Osteoblast (primary cell): ENCODE measurements around the gene AOPEP. TPM values are rescaled to one million over a fixed set of nuclear protein-coding genes. Genes with fewer than 3 reads are reported as not detected.

Experiments
- DNase-seq: peaks from one replicate; pipeline ENCODE4 v3.0.0; 2011; ENCODE audit warnings: low spot score, mixed read lengths; ENCODE audit not compliant: insufficient read length; ENCODE audit errors: missing footprints
- H2AFZ ChIP-seq: 2 replicates; pipeline ENCODE4 v1.6.0; 2011; ENCODE audit warnings: mild to moderate bottlenecking, low read length
- H3K27ac ChIP-seq: 2 replicates; pipeline ENCODE4 v1.5.1; 2011; ENCODE audit warnings: mild to moderate bottlenecking, low read depth, low read length, moderate library complexity
- H3K27me3 ChIP-seq: 2 replicates; pipeline ENCODE4 v1.6.0; 2012; ENCODE audit warnings: mild to moderate bottlenecking, control low read depth, inconsistent platforms, low read length, moderate library complexity; ENCODE audit not compliant: insufficient read depth
- H3K36me3 ChIP-seq: 2 replicates; pipeline ENCODE4 v1.5.1; 2011; ENCODE audit warnings: mild to moderate bottlenecking, low read length, control low read depth, moderate library complexity; ENCODE audit not compliant: insufficient read depth
- H3K4me1 ChIP-seq: 2 replicates; pipeline ENCODE4 v1.5.1; 2011; ENCODE audit warnings: mild to moderate bottlenecking, low read length, control low read depth, moderate library complexity; ENCODE audit not compliant: insufficient read depth
- H3K4me2 ChIP-seq: 2 replicates; pipeline ENCODE4 v1.6.0; 2011; ENCODE audit warnings: mild to moderate bottlenecking, low read length; ENCODE audit not compliant: insufficient read depth
- H3K4me3 ChIP-seq: fragments of 200-600 bp; sonication (generic); 3 replicates; pipeline ENCODE4 v1.5.1; 2012; ENCODE audit warnings: mild to moderate bottlenecking, low read length, inconsistent platforms; ENCODE audit not compliant: insufficient read depth
- H3K79me2 ChIP-seq: 2 replicates; pipeline ENCODE4 v1.6.0; 2012; ENCODE audit warnings: mild to moderate bottlenecking, low read length, control low read depth, inconsistent platforms; ENCODE audit not compliant: insufficient read depth
- H3K9me3 ChIP-seq: 2 replicates; pipeline ENCODE4 v1.5.1; 2011; ENCODE audit warnings: low read depth, low read length, control low read depth
- H4K20me1 ChIP-seq: 2 replicates; pipeline ENCODE4 v1.6.0; 2012; ENCODE audit warnings: mild to moderate bottlenecking, low read length, control low read depth; ENCODE audit not compliant: insufficient read depth
- total RNA-seq: library from RNA; depleted of rRNA; stranded (reverse); fragments of >200 nt; gene quantifications from 2 replicates; pipeline ENCODE4 v1.2.3, GENCODE V29; 2012
- TF ChIP-seq, protein P1 (sequence below): IDR thresholded peaks from 2 replicates; pipeline ENCODE4 v1.5.1; 2011; ENCODE audit warnings: mild to moderate bottlenecking, low read depth, low read length, moderate library complexity; ENCODE audit errors: extremely low read depth

Gene AOPEP
- total RNA-seq, 1 donor, result 131 TPM

DNA sequence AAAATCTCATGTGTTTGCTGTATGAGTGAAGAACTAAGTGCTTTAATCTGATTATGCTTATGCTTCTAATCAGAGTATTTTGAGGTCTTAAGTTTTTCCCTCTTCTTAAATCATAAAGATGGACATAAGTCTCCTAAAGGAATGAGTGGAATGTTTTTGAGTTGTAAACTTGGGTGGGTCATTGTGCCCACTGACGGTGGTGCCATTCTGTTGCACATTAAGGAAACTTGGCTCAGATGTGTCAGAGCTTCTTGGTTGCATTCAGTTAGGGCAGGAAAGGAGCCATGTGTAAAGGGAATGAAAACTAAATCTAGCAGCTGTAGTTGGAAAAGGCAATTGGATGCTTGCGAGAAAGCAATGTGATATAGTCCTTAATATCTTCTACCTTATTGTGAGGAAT is 334.4 kb downstream of the AOPEP start:
- H2AFZ ChIP-seq, result no peak overlapping the region
- H3K4me3 ChIP-seq, result no peak overlapping the region
- H3K36me3 ChIP-seq, result peaks cover 77% of the 10 kb centered on the region
- no peaks in the 10 kb centered on the region for H3K27me3 ChIP-seq
- TF ChIP-seq, protein P1, sequence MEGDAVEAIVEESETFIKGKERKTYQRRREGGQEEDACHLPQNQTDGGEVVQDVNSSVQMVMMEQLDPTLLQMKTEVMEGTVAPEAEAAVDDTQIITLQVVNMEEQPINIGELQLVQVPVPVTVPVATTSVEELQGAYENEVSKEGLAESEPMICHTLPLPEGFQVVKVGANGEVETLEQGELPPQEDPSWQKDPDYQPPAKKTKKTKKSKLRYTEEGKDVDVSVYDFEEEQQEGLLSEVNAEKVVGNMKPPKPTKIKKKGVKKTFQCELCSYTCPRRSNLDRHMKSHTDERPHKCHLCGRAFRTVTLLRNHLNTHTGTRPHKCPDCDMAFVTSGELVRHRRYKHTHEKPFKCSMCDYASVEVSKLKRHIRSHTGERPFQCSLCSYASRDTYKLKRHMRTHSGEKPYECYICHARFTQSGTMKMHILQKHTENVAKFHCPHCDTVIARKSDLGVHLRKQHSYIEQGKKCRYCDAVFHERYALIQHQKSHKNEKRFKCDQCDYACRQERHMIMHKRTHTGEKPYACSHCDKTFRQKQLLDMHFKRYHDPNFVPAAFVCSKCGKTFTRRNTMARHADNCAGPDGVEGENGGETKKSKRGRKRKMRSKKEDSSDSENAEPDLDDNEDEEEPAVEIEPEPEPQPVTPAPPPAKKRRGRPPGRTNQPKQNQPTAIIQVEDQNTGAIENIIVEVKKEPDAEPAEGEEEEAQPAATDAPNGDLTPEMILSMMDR, result no peak
- H3K9me3 ChIP-seq, result no peaks in the 10 kb centered on the region
- H3K27ac ChIP-seq, result peak overlapping the region; percentile 94
- H3K4me2 ChIP-seq, result peak overlapping the region; percentile 6
- H3K79me2 ChIP-seq, result peaks cover 100% of the 10 kb centered on the region
- H3K4me1 ChIP-seq, result peaks cover 66% of the 10 kb centered on the region
- no peak for DNase-seq
- H4K20me1 ChIP-seq, result peaks cover 84% of the 10 kb centered on the region

DNA sequence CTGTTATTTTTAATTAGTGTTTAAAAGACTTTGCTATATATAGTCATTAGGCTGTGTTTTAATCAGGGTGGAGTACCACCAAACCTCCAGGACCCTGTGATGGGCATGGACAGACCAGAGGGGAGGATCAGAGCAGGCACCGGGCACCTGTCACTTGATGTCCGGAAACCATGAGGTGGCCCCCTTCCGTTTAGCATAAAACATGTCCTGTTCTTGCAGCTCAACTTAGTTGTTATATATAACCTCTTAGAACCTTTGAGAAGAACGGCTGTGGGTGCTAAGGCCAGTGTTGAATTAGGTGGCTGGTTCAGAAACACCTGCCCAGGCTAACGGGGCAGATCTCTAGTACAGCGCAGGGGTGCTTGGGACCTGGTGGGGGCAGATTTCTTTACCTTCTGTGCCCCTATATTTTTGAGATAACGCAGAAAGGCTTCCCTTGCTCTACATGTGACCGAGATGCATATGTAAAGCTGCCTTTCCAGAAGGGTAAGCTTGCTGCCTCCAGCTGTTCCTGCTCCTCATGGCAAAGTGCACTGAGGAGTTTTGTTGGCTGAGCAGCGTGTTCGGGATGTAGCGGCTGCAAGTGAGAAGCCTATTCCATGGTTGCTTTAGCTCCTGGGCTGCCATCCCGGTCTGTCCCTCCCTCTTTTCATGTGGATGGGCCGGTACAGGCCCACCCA is 335.6 kb downstream of the AOPEP start:
- Histone ChIP-seq H3K79me2 (peaks cover 100% of the 10 kb centered on the region), H2AFZ (no peak overlapping the region), H3K4me2 (no peak overlapping the region), H3K4me1 (peaks cover 63% of the 10 kb centered on the region), H3K9me3 (no peaks in the 10 kb centered on the region), H3K4me3 (no peak overlapping the region), H3K36me3 (peaks cover 77% of the 10 kb centered on the region), H4K20me1 (peaks cover 84% of the 10 kb centered on the region), H3K27ac (no peak overlapping the region), H3K27me3 (no peaks in the 10 kb centered on the region)
- no peak for DNase-seq
- TF ChIP-seq, protein P1, result no peak

DNA sequence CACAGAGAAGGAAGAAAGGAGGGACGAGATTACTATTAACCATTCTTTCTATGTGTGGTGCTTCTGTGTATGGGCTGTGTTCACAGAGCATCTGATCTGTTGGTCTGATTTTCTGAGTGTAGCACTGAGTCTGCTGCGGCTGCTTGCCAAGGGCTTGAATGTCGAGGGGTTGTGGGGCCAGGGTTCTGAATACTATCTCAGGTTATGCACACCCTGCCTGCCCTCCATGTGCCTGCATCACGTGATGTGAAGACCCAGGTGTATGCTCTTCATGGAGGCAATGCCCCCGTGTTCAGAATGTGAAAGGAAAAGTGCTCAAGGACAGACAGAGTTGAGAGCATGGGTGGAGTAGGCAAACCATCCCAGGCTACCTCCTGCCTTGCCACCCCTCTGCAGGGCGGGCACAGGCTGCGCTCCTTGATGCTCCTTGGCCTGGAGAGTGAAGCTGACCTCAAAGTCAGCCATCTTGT is 336.1 kb downstream of the AOPEP start:
- TF ChIP-seq, protein P1, result no peak
- H4K20me1 ChIP-seq, result peaks cover 82% of the 10 kb centered on the region
- H3K36me3 ChIP-seq, result peaks cover 77% of the 10 kb centered on the region
- H3K79me2 ChIP-seq, result peaks cover 100% of the 10 kb centered on the region
- H3K27ac ChIP-seq, result no peak overlapping the region
- H3K4me2 ChIP-seq, result no peak overlapping the region
- no peak overlapping the region for H2AFZ ChIP-seq
- DNase-seq, result no peak
- H3K9me3 ChIP-seq, result no peaks in the 10 kb centered on the region
- H3K4me3 ChIP-seq, result no peak overlapping the region
- H3K4me1 ChIP-seq, result peaks cover 63% of the 10 kb centered on the region
- H3K27me3 ChIP-seq, result no peaks in the 10 kb centered on the region

DNA sequence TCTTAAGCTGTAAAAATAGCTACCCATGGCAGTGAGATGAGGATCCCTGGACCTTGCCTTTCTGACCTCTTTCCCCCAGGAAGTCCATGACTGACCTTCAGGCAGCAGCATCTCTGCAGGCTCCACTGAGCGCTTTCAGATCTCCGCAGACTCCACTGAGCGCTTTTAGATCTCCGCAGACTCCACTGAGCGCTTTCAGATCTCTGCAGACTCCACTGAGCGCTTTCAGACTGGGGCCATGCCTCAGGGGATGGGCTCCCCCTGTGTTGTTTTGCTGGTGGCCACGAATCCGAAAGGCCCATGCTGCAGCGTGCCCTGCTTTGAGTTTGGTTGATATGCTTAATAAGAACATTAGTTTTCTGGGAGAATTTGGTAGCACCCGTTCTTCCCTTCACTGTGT is 336.8 kb downstream of the AOPEP start:
- Histone ChIP-seq H3K4me1 (peaks cover 62% of the 10 kb centered on the region), H4K20me1 (peaks cover 82% of the 10 kb centered on the region), H3K27me3 (no peaks in the 10 kb centered on the region), H2AFZ (no peak overlapping the region), H3K4me2 (no peak overlapping the region), H3K27ac (no peak overlapping the region), H3K36me3 (peaks cover 82% of the 10 kb centered on the region), H3K9me3 (no peaks in the 10 kb centered on the region), H3K79me2 (peaks cover 100% of the 10 kb centered on the region), H3K4me3 (no peak overlapping the region)
- TF ChIP-seq, protein P1, result no peak
- DNase-seq, result no peak
